Spleen (tissue), 11 donors: ENCODE measurements around the gene ARHGAP28. TPM values are rescaled to one million over a fixed set of nuclear protein-coding genes. Genes with fewer than 3 reads are reported as not detected.
A peak's percentile ranks its signal among the peaks of the same experiment; 100 is the strongest.

Experiments used
- DNase-seq: peaks from one replicate; pipeline ENCODE4 v3.0.0-alpha.2; 2020
- H3K27ac ChIP-seq, 8 donors: fragments of 200-600 bp; sonication (generic) in 7 of 8; 1 replicate in 4 of 8; 2 replicates in 4 of 8; pipeline versions ENCODE4 v1.5.0 to v1.8.0; 2016 to 2021; ENCODE audit warnings: inconsistent platforms in 4 of 8, mild to moderate bottlenecking in 4 of 8, moderate library complexity in 1 of 8
- H3K27me3 ChIP-seq, 7 donors: fragments of 200-600 bp; sonication (generic) in 6 of 7; replicated peaks in 1 of 7; 1 replicate in 4 of 7; 2 replicates in 3 of 7; pipeline versions ENCODE4 v1.5.0 to v1.8.0; 2016 to 2021; ENCODE audit warnings: inconsistent platforms in 3 of 7, mild to moderate bottlenecking in 1 of 7
- H3K36me3 ChIP-seq, 6 donors: fragments of 200-600 bp; sonication (generic) in 5 of 6; 1 replicate in 4 of 6; 2 replicates in 2 of 6; pipeline versions ENCODE4 v1.5.0 to v1.8.0; 2016 to 2021; ENCODE audit warnings: inconsistent platforms in 2 of 6
- H3K4me1 ChIP-seq, 6 donors: fragments of 200-600 bp; sonication (generic) in 5 of 6; 1 replicate in 3 of 6; 2 replicates in 3 of 6; pipeline versions ENCODE4 v1.5.0 to v1.8.0; 2016 to 2021; ENCODE audit warnings: inconsistent platforms in 3 of 6
- H3K4me3 ChIP-seq, 8 donors: fragments of 200-600 bp; sonication (generic) in 7 of 8; 1 replicate in 4 of 8; 2 replicates in 4 of 8; pipeline versions ENCODE4 v1.5.0 to v1.8.0; 2016 to 2021; ENCODE audit warnings: inconsistent platforms in 4 of 8, mild to moderate bottlenecking in 4 of 8, moderate library complexity in 2 of 8
- H3K9me3 ChIP-seq, 8 donors: fragments of 200-600 bp; sonication (generic) in 7 of 8; 1 replicate in 4 of 8; 2 replicates in 4 of 8; pipeline versions ENCODE4 v1.5.0 to v1.8.0; 2016 to 2021; ENCODE audit warnings: inconsistent platforms in 4 of 8
- CTCF ChIP-seq, 11 experiments: fragments of 200-600 bp in 7 of 11; fragments of 450-650 bp in 4 of 11; sonication (generic) in 4 of 11; IDR thresholded peaks in 8 of 11; conservative IDR thresholded peaks in 3 of 11; 1 replicate in 7 of 11; 2 replicates in 4 of 11; pipeline versions ENCODE4 v1.4.0 to v1.8.0; 2016 to 2021; ENCODE audit warnings: antibody characterized with exemption in 11 of 11, inconsistent platforms in 4 of 11, mild to moderate bottlenecking in 1 of 11
- POLR2A ChIP-seq, 3 donors: fragments of 450-650 bp; IDR thresholded peaks; one replicate each; pipeline ENCODE4 v1.5.1; 2017; ENCODE audit warnings: antibody characterized with exemption in 3 of 3, mild to moderate bottlenecking in 1 of 3
- POLR2AphosphoS5 ChIP-seq, 3 donors: sonication (generic); formaldehyde crosslinking; IDR thresholded peaks; one replicate each; pipeline ENCODE4 v1.5.1; 2017; ENCODE audit warnings: antibody characterized with exemption in 3 of 3
- WGBS, 5 donors: extraction: QIAGEN DNeasy Blood & Tissue Kit in 3 of 5; methylation state at CpG; one replicate each; pipeline versions ENCODE4 v1.1.5 to v1.1.7; 2013 to 2018; 5-methylcytosine and 5-hydroxymethylcytosine counted together
- intact Hi-C: fragments of 100-400 bp; cut with DNase I; formaldehyde crosslinking; loops from one replicate; pipeline ENCODE4 v1.15.0; 2023; ENCODE audit warnings: low total_unique reads
- polyA plus RNA-seq, 3 donors: library from polyadenylated mRNA; stranded (reverse); fragments of 200-250 nt; gene quantifications; one replicate each; pipeline ENCODE4 v1.2.1, GENCODE V29; 2013
- total RNA-seq, 7 donors: library from RNA; depleted of rRNA in 3 of 7; stranded (reverse); fragments of >200 nt in 3 of 7; fragmentation: NEBNext Ultra II Directional in 4 of 7; extraction: Animal tissue kit (Norgen Biotek cat#: 25700) in 4 of 7; gene quantifications; one replicate each; pipeline versions ENCODE4 v1.1.0 to v1.2.1, GENCODE V29; 2016 to 2021
- donor health status: healthy with polysubstance abuse.
- donor health status: DM: no; HTN: no; CAD: no; lungs with moderate emphysema.
- donor health status: DM: no; HTN: no; CAD: no.
- donor health status: Bipolar disorder and iron deficiency.
- donor health status: healthy.
- donor health status: DM: no; HTN: no; CAD: no.
- donor health status: DM: yes; HTN: yes; CAD: no.

ARHGAP28 gene
- total and polyA plus RNA-seq, 10 donors, result 1.9 to 78.3 (median 30.3) TPM

- H3K36me3 ChIP-seq, result peaks cover 0 to 15% (median 0%) of the 10 kb centered on the region in 6 donors
- no peaks in the 10 kb centered on the region for H3K27me3 ChIP-seq
- H3K4me1 ChIP-seq, result peaks cover 0 to 7% (median 0%) of the 10 kb centered on the region in 6 donors
- intact Hi-C loops, result loop anchor here (10.0 kb wide), 1 partner anchor 1001 kb away; no protein-coding TSS in a partner anchor
- no peaks in the 10 kb centered on the region for H3K9me3 ChIP-seq
- H3K27ac ChIP-seq, result peak overlapping the region in 1 of 8 donors; percentile 27
- DNase-seq, result no peak
- no peak for TF ChIP-seq POLR2AphosphoS5 (IDR thresholded peaks at IDR 0.05)
- peak in 9 of 11 experiments; percentile 15 to 67 (median 54) for TF ChIP-seq CTCF (IDR thresholded peaks at IDR 0.05 in 8 of 11, conservative IDR thresholded peaks at IDR 0.05 in 3 of 11)
- H3K4me3 ChIP-seq, result no peak overlapping the region
- WGBS, 5 donors, result 19 to 28% (median 23%) methylated on average over 4 of the region's 4 CpGs
Measured at GRCh38 chr18:6885992-6886796, 156.7 kb downstream of the ARHGAP28 start.

- no peak for DNase-seq
- Histone ChIP-seq H3K27ac (no peak overlapping the region), H3K36me3 (peaks cover 0 to 18% (median 0%) of the 10 kb centered on the region in 6 donors), H3K4me3 (no peak overlapping the region), H3K4me1 (peaks cover 0 to 7% (median 0%) of the 10 kb centered on the region in 6 donors), H3K27me3 (no peaks in the 10 kb centered on the region), H3K9me3 (no peaks in the 10 kb centered on the region)
- 66 to 82% (median 72%) methylated on average over 6 of the region's 6 CpGs for WGBS, 5 donors
- intact Hi-C loops, result loop anchor here (10.0 kb wide), 1 partner anchor 1002 kb away; no protein-coding TSS in a partner anchor
- TF ChIP-seq POLR2A (IDR thresholded peaks at IDR 0.05) (no peak), CTCF (IDR thresholded peaks at IDR 0.05 in 8 of 11, conservative IDR thresholded peaks at IDR 0.05 in 3 of 11) (no peak), POLR2AphosphoS5 (IDR thresholded peaks at IDR 0.05) (no peak)
Measured at GRCh38 chr18:6886797-6887330, 157.3 kb downstream of the ARHGAP28 start.

- peaks cover 0 to 40% (median 6%) of the 10 kb centered on the region in 6 donors for H3K36me3 ChIP-seq
- no peaks in the 10 kb centered on the region for H3K27me3 ChIP-seq
- intact Hi-C loops, result no loop called here
- 65 to 96% (median 91%) methylated on average over 3 of the region's 3 CpGs for WGBS, 5 donors
- DNase-seq, result no peak
- H3K27ac ChIP-seq, result no peak overlapping the region
- TF ChIP-seq POLR2A (IDR thresholded peaks at IDR 0.05) (no peak), CTCF (IDR thresholded peaks at IDR 0.05 in 8 of 11, conservative IDR thresholded peaks at IDR 0.05 in 3 of 11) (no peak), POLR2AphosphoS5 (IDR thresholded peaks at IDR 0.05) (no peak)
- H3K9me3 ChIP-seq, result no peaks in the 10 kb centered on the region
- no peak overlapping the region for H3K4me3 ChIP-seq
- H3K4me1 ChIP-seq, result no peaks in the 10 kb centered on the region
Measured at GRCh38 chr18:6891788-6892187, 162.3 kb downstream of the ARHGAP28 start.
